GM04503 (cell line): Measurements from ENCODE around the gene KCTD19.

Experiments
- DNase-seq: peaks from one replicate; pipeline ENCODE4 v3.0.0-alpha.2; 2012; ENCODE audit warnings: low read depth

KCTD19 gene

GRCh38 chr16:67258161-67258835, 68.2 kb downstream of the KCTD19 start:
- DNase-seq = no peak

DNA sequence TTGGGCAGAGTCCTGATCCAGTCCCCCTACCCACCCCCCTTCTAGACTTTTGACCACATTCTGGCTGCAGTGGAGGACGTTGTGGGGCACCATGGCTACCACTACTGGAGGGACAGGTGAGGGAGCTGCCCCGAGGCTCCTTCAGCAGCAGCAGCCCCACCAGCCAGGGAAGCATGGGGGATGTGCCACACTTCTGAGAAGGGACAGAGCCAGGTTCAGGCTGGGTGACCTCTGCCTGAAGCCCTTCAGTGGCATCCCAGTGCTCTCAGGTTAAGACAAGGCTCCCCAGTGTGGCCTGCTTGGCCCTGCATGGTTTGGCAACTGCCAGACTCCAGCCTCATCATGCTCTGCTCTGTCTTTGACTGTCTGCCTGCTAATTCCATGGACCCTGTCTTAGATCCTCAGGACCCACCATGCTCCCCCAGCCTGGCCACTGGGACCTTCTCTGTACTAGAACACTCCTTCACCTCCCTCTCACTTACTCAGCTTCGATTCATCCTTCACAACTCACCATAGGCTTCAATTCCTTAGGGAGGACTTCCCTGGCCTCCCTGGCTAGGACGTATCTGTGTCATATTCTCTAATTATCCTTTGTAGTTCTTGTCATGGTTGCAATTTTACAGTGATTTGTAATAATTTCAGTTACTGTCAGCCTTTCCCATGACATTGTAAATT, 68.9 kb downstream of the KCTD19 start:
- no peak for DNase-seq

- DNase-seq = no peak
These were observed 69.8 kb downstream of the KCTD19 start for GRCh38 chr16:67256701-67257230.

DNA sequence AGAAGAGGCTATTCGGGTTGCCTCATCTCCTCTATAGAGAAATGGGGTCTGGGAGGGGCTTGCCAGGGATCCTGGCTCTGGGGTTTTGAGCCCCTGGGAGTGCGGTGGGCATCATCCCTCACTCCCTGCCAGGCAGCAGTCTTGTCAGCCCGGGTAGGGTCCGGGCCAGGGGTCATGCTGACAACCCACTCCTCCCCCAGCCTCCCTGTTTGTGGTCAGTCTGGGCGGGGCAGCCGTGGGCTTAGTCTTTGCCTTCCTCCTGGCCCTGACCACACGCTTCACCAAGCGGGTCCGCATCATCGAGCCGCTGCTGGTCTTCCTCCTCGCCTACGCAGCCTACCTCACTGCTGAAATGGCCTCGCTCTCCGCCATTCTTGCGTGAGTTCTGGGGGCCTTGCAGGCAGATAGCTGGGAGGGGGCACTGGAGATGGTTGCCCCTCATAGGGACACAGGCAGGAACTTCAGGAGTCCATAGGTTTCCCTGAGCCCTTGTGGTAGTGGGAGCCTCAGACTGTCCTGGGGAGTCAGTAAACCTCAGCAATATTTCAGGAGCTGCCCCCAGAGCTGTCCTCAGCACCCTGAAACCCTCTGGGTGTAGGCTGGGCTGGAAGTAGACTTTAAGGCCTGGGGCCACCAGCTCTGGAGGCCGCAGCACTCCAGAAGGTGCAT, 70.9 kb downstream of the KCTD19 start:
- DNase-seq = no peak

- no peak for DNase-seq
These were observed 71.6 kb downstream of the KCTD19 start for GRCh38 chr16:67254801-67255552.

DNA sequence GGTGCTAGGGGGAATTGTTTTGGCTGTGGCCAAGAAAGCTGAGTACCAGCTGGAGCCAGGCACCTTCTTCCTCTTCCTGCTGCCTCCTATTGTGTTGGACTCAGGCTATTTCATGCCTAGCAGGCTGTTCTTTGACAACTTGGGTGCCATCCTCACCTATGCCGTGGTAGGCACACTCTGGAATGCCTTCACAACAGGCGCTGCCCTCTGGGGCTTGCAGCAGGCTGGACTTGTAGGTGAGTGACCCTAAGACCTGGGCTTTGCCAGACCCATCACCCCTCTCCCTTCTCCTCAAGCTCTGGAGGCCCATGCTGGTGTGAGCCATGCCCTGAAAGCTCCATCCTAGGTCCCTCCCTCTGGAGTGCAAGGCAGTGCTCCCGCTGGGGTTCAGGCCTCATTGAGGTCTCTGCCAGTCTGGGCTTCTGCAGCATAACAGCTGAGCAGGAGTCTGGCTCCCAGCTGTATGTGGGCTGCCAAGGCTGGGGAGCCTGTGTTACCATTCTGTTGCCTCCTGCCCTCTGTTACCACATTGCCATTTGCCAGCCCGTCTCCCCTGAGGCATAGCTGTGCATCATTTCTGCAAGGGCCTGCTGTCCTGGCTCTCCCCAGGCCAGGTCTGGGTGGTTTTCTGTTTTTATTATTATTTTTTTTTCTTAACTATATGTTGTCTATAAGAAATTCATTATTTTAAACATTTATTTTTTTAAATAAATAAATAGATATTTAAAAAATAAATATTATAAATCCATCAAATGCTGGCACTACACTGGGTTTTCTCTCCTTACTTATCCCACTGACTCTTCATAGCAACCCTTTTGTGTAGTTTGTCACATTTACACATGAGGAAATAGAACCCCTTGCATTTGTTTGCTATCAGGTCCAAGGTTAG, 73.7 kb downstream of the KCTD19 start:
- no peak for DNase-seq

DNA sequence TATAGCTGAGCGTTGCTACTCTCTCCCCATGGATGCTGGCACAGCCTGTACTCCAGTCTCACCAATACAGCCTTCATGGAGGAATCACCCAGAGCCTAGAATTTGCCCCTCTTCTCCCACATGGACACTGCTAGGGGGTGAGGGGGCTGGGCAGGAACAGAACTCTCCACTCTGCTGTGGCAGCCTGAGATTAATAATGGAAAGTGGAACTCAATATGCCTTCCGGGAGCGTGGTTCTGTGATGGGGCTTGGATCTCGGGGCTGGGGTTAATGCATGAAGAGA, 76.6 kb downstream of the KCTD19 start:
- no peak for DNase-seq

GRCh38 chr16:67249178-67250044, 77.1 kb downstream of the KCTD19 start:
- DNase-seq = no peak

GRCh38 chr16:67248401-67249177, 78.0 kb downstream of the KCTD19 start, which contains the start of gene SLC9A5:
Gene SLC9A5 (plus strand): TSS chr16:67248979. CDS start chr16:67249015, 36 bp downstream.
- DNase-seq = no peak

DNA sequence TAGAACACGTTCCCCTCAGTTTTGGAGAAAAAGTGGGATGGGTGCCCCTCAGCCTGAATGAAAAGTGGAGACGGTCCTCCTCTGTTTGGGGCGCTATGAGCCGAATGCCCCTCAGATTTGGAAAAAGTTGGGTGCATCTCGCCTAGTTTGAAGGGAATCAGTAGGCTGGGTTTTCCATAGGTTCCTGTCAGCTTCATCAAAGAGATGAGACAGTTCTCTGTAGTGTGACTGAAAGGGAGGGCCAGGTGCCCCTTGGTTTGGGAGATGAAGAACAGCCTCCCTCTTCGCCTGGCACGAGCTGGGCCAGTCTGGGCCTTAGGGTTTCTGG, 78.5 kb downstream of the KCTD19 start:
- no peak for DNase-seq

DNA sequence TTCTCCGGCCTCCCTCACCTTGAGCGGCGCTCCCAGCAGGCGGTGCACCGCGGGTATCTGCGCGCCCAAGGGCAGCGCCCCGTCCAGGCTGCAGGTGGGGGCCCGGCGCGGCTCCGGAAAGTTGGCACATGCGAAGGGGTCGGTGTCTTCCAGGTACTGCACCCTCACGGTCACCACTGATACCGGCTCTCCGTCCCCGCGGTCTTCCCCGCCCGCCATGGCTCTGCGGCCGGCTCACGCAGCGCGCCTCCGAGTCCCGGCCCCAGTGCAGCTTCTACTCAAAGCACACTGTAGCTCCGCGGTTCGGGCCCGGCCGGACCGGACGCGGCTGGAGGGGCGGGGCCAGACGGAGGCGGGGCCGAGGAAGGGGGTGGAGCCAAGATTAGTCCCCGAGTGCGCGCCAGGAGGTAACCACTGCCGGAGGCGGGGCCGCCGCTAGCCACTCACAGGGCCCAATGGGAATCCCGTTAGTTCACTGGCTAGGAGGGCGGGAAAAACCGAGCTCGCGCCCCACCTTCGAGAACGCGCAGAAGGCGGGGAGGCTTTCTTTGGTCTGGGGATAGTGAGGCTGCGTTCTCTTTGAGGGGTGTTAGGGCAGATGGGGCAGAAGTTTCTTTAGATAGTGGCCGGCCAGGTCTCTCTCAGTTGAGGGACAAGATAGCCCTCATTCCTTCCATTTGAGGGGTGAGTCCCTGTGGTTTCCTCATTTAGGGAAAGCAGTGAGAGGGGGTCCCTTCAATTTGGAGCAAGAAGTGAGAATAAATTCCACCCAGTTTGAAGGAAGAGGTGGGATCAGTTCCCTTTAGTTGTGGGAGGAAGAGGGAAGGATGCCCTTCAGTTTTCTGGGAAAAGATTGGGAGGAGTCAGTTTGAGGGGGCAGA, 79.1 kb downstream of the KCTD19 start, which contains the start of gene FHOD1:
Gene FHOD1 (minus strand): TSS at position 290 of the 881 bp plus-strand sequence. CDS start 71 bp downstream, at position 219.
- no peak for DNase-seq

DNA sequence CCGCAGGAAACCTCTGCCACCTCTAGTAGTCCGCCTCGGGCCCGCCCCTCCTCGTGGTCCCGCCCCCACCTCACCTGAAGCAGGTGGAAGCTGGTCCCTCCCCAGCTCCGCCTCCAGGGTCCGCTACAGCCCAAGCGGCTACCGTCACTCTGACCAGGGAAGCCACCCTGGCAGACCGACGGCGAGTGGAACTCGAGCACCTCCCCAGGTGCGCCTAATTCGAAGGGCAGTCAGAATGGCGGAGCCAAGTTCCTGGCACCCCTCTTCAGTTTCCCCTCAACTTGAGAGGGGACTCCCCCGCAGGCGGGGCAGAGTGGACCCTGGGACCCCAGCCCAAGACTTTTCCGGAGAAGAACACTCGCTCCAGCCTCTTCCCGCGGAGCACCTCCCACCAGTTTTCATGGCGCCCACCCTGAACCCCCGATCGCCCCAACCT, 79.8 kb downstream of the KCTD19 start:
- no peak for DNase-seq

DNA sequence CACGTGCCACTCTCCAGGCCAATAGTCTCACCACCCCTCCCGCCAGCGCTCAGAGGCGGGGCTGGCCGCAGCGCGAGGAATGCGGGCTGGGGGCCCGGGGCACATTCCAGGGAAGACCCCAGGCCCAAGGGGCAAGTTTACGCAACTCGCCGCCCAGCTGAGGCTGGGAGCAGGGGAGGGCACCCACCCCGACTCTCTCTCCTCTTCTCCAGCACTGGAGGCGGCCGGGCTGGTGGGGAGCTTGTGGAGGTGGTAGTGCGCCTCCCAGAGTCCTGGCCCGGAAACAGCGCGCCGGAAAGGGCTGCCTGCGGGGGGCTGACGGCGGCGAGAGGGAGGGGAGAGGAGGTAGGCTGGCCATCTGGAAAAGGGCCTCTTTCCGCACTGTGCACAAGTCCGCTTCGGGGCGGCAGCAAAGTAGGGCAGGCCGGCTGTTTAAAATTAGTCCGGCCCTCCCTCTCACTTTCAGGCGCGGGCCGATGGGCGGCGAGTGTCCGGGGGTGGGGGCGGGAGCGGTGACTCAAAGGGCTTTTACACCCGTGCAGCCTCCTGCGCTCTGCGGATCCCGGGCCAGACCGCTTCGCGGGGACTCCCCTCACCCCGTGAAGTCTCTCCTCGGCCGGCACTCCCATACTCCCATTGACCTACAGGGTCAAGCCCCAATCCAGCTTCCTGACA, 80.3 kb downstream of the KCTD19 start:
- DNase-seq = no peak

- DNase-seq = no peak
These were observed 80.9 kb downstream of the KCTD19 start for GRCh38 chr16:67245674-67246080.

- no peak for DNase-seq
These were observed 81.4 kb downstream of the KCTD19 start for GRCh38 chr16:67245186-67245585.

DNA sequence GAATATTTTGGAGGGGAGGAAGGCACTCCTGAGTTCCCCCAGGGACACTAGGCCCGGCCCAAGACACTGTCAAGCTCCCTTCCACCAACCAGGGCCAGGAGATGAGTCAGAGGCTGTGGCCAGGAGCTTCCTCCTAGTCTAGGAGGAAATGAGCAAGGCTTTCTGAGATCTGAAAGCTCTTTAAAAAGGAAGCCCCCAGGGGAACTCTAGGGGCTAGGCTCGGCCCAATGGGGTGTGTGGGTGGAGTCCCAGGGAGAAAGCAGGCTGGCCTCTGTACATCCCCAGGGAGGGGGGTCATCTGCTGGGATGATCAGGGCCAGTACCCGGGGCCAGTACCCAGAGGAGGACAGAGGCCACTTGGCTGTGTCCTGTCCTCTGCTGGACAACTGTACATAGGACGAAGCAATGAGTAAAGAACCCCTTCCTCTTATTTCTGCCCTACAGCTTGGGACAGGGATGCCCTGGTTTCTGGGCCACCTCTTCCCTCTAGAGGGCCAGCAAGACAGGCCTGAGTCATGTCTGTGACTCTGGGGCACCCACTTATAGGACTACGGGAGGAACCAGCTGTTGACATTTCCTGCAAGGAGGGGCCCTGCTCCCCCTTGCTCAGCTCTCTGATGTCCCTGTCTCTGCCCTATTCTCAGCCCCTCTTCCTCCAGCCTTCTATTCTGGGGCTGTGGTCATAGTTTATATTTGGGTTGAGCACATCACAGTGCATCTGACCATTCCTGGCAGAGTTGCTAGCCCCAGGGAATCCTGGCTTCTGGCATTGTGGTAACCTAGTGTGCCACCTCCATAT, 82.0 kb downstream of the KCTD19 start:
- DNase-seq = peak; percentile 86

GRCh38 chr16:67243481-67243880, 83.1 kb downstream of the KCTD19 start:
- DNase-seq = no peak
